BJ (cell line): ENCODE measurements around the gene ALK. TPM values are rescaled to one million over a fixed set of nuclear protein-coding genes. Genes with fewer than 3 reads are reported as not detected.

Source experiments
- CTCF ChIA-PET: fragments of 350-600 bp; formaldehyde crosslinking; extraction: SDS; loops from one replicate; lab custom pipeline; 2021; ENCODE audit warnings: antibody characterized with exemption, inconsistent platforms; lab: Yijun Ruan, JAX
- POLR2A ChIA-PET: fragments of 300-600 bp; sonication (Branson Sonifier 250); formaldehyde crosslinking; extraction: SDS; loops from one replicate; lab custom pipeline; 2021; ENCODE audit warnings: antibody characterized with exemption; lab: Charles Lee
- DNase-seq: peaks from one replicate; pipeline ENCODE4 v3.0.0-alpha.2; 2011; ENCODE audit warnings: low read depth
- H3K27me3 ChIP-seq: 2 replicates; pipeline ENCODE4 v1.6.0; 2011; ENCODE audit warnings: low read length; ENCODE audit not compliant: control insufficient read depth, insufficient read depth
- H3K36me3 ChIP-seq: 2 replicates; pipeline ENCODE4 v1.5.1; 2011; ENCODE audit warnings: low read length; ENCODE audit not compliant: control insufficient read depth, insufficient read depth
- H3K4me3 ChIP-seq: 2 replicates; pipeline ENCODE4 v1.5.1; 2011; ENCODE audit warnings: low read depth, mild to moderate bottlenecking, control low read depth, low read length
- CTCF ChIP-seq: IDR thresholded peaks from 2 replicates; pipeline ENCODE4 v1.5.1; 2011; ENCODE audit warnings: low read depth, mild to moderate bottlenecking, control low read depth, inconsistent platforms, low read length, moderate library complexity; ENCODE audit not compliant: insufficient read depth
- polyA plus RNA-seq: library from polyadenylated mRNA; depleted of rRNA; stranded (reverse); fragments of >200 nt; gene quantifications from 2 replicates; pipeline ENCODE4 v1.2.3, GENCODE V29; 2011

The ALK gene
- polyA plus RNA-seq, 1 experiment: not detected

GRCh38 chr2:29607038-29607420 lies 314.4 kb downstream of the ALK start:
- CTCF ChIA-PET: no interaction called here
- H3K27me3 ChIP-seq: no peaks in the 10 kb centered on the region
- POLR2A ChIA-PET: no interaction called here
- no peak for DNase-seq
- no peak overlapping the region for H3K4me3 ChIP-seq
- TF ChIP-seq CTCF: no peak
- no peaks in the 10 kb centered on the region for H3K36me3 ChIP-seq

GRCh38 chr2:29606104-29607037 lies 315.0 kb downstream of the ALK start:
- ChIA-PET POLR2A (interaction anchor here (0.6 kb wide), 1 partner anchor 853 kb away, joined by 3 read pairs; no protein-coding TSS in a partner anchor), CTCF (interaction anchor here (1.9 kb wide), 1 partner anchor 12 kb away, joined by 4 read pairs; no protein-coding TSS in a partner anchor)
- no peak for TF ChIP-seq CTCF
- Histone ChIP-seq H3K27me3 (no peaks in the 10 kb centered on the region), H3K4me3 (no peak overlapping the region), H3K36me3 (no peaks in the 10 kb centered on the region)
- DNase-seq: peak; percentile 62

GRCh38 chr2:29603341-29603740 lies 318.0 kb downstream of the ALK start:
- H3K4me3 ChIP-seq: no peak overlapping the region
- H3K36me3 ChIP-seq: no peaks in the 10 kb centered on the region
- ChIA-PET CTCF (no interaction called here), POLR2A (no interaction called here)
- no peak for DNase-seq
- H3K27me3 ChIP-seq: no peaks in the 10 kb centered on the region
- TF ChIP-seq CTCF: no peak

GRCh38 chr2:29601872-29602271 lies 319.5 kb downstream of the ALK start:
- H3K27me3 ChIP-seq: no peaks in the 10 kb centered on the region
- TF ChIP-seq CTCF: no peak
- POLR2A ChIA-PET: no interaction called here
- CTCF ChIA-PET: no interaction called here
- H3K4me3 ChIP-seq: no peak overlapping the region
- H3K36me3 ChIP-seq: no peaks in the 10 kb centered on the region
- DNase-seq: no peak

GRCh38 chr2:29601321-29601720 lies 320.1 kb downstream of the ALK start:
- Histone ChIP-seq H3K4me3 (no peak overlapping the region), H3K36me3 (no peaks in the 10 kb centered on the region), H3K27me3 (no peaks in the 10 kb centered on the region)
- DNase-seq: no peak
- POLR2A ChIA-PET: no interaction called here
- CTCF ChIA-PET: no interaction called here
- TF ChIP-seq CTCF: no peak
